GM19397 (cell line): ENCODE results near the gene NGB.

Source experiments
- ATAC-seq: cut with Tn5 transposase; IDR thresholded peaks from one replicate; pipeline ENCODE4 v1.9.1; 2021; ENCODE audit warnings: mild to moderate bottlenecking, moderate library complexity; ENCODE audit not compliant: unreplicated experiment

Gene NGB

GRCh38 chr14:77265561-77266335, 5.3 kb downstream of the NGB start:
- ATAC-seq: no peak

GRCh38 chr14:77265187-77265515, 5.9 kb downstream of the NGB start:
- no peak for ATAC-seq

GRCh38 chr14:77264466-77265186, 6.4 kb downstream of the NGB start:
- no peak for ATAC-seq

- no peak for ATAC-seq
These were observed 10.4 kb downstream of the NGB start for GRCh38 chr14:77260631-77261030.

GRCh38 chr14:77260199-77260598, 10.8 kb downstream of the NGB start:
- no peak for ATAC-seq

GRCh38 chr14:77259025-77259715, 11.8 kb downstream of the NGB start:
- ATAC-seq: no peak

GRCh38 chr14:77258566-77258965, 12.4 kb downstream of the NGB start:
- no peak for ATAC-seq

GRCh38 chr14:77257700-77258099, 13.3 kb downstream of the NGB start:
- no peak for ATAC-seq

- no peak for ATAC-seq
These were observed 14.3 kb downstream of the NGB start for GRCh38 chr14:77256694-77257093.

GRCh38 chr14:77253333-77254190, 17.4 kb downstream of the NGB start:
- ATAC-seq: no peak

- ATAC-seq: no peak
These were observed 19.1 kb downstream of the NGB start for GRCh38 chr14:77251870-77252269.

- no peak for ATAC-seq
These were observed 20.1 kb downstream of the NGB start for GRCh38 chr14:77250927-77251326.

GRCh38 chr14:77249286-77249685, 21.7 kb downstream of the NGB start:
- no peak for ATAC-seq

- ATAC-seq: no peak
These were observed 22.3 kb downstream of the NGB start for GRCh38 chr14:77248666-77249065.

GRCh38 chr14:77246784-77247183, 24.2 kb downstream of the NGB start:
- ATAC-seq: no peak

- ATAC-seq: no peak
These were observed 25.2 kb downstream of the NGB start for GRCh38 chr14:77245820-77246219.

- no peak for ATAC-seq
These were observed 27.2 kb downstream of the NGB start for GRCh38 chr14:77243853-77244252.

GRCh38 chr14:77242752-77243151, 28.3 kb downstream of the NGB start:
- no peak for ATAC-seq

- ATAC-seq: no peak
These were observed 29.1 kb downstream of the NGB start for GRCh38 chr14:77241955-77242354.

- no peak for ATAC-seq
These were observed 30.6 kb downstream of the NGB start for GRCh38 chr14:77240336-77240915.

- no peak for ATAC-seq
These were observed 31.6 kb downstream of the NGB start for GRCh38 chr14:77239412-77239811.
